Measurements from ENCODE around the gene MMP24OS.

DNA sequence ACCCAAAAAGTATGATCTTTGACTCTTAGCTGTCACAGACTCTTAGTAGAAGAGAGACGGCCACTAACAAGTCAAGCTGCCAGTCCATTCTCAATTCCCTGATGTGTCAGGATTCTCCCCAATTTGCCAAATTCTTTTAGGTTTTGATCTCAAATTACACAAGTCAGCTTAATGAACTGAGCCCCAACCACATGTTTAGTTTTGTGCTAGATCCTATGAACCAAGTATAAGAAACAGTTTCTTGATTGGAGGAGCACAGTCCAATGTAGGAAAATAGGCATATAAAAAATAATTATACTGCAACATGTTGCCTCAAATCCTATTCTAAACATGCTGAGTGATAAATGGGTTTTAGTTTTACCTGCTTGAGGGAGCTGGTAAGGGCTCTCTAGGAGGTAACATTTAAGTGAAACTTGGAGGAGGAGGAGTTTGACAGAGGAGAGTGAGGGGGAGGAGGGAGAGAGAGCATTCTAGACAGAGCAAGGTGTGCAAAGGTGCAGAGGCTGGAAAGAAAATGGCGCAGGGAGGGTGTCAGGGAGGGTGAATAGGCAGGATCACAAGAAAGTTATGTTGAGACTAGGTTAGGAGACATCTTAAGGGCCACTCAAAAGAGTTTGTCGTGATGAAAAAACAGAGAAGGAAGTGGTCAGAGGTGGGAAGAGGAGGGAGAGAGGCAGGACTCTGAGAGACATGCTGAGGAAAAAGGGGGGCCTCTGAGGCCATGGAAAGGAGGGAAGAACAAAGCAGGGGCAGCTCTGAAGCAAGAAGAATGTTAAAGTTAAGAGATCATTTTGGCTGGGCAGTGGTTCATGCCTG lies 37.1 kb upstream of the MMP24OS start:
- TF ChIP-seq, protein P1, sequence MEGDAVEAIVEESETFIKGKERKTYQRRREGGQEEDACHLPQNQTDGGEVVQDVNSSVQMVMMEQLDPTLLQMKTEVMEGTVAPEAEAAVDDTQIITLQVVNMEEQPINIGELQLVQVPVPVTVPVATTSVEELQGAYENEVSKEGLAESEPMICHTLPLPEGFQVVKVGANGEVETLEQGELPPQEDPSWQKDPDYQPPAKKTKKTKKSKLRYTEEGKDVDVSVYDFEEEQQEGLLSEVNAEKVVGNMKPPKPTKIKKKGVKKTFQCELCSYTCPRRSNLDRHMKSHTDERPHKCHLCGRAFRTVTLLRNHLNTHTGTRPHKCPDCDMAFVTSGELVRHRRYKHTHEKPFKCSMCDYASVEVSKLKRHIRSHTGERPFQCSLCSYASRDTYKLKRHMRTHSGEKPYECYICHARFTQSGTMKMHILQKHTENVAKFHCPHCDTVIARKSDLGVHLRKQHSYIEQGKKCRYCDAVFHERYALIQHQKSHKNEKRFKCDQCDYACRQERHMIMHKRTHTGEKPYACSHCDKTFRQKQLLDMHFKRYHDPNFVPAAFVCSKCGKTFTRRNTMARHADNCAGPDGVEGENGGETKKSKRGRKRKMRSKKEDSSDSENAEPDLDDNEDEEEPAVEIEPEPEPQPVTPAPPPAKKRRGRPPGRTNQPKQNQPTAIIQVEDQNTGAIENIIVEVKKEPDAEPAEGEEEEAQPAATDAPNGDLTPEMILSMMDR (IDR thresholded peaks at IDR 0.05): no peak
- no peak for TF ChIP-seq POLR2A (IDR thresholded peaks at IDR 0.05)
